NCI-H2029 (cell line): Measurements from ENCODE around the gene MYO15B.
"Not testable (repeated sequence)": the region's sequence is repeated elsewhere in the genome, so short reads cannot be mapped to it uniquely, and the experiment has no call there.

Experiments used
- DNase-seq: peaks from one replicate; lab custom pipeline; 2025; lab: John Stamatoyannopoulos, UW

Gene MYO15B

GRCh38 chr17:75575728-75576127 is 11.9 kb upstream of the MYO15B start:
- no peak for DNase-seq

DNA sequence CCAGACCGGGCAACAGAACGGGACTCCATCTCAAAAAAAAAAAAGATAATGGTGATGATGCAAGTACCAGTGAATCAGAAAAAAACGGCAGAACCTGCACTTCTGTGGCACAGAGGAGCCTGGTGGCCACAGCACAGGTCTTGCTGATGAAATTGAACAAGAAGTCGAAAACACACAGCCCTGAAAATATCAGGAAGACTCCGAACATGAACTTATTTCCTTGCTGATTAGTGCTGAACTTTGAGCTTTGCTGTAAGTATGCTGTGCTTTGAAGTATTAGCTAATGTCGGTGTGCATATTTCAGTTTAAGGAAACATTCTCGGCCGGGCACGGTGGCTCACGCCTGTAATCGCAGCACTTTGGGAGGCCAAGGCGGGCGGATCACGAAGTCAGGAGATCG is 10.9 kb upstream of the MYO15B start:
- DNase-seq: no peak

- not testable (repeated sequence) for DNase-seq
Observed at GRCh38 chr17:75581121-75581725, 6.4 kb upstream of the MYO15B start.

- DNase-seq: not testable (repeated sequence)
Observed at GRCh38 chr17:75583197-75583596, 4.4 kb upstream of the MYO15B start.

- no peak for DNase-seq
Observed at GRCh38 chr17:75584849-75585175, 2.8 kb upstream of the MYO15B start.

DNA sequence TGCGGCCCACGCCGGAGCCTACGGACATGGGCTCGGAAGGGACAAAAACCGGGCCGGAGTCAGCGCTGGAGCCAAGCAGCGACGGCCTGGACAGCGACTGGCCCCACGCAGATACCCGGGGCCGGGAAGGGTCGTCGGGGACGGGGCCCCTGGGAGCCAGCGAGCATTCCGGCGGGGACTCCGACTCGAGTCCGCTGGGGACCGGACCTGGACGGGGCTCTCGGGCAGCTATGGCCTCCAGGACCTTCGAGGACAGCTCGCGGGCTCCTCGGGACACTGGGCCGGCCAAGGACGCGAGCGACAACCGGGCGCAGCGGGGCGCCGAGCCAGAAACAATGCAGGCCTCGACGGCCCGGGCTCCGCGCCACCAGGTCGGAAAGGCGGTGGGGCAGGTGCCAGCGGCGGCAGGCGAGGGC is 1.0 kb downstream of the MYO15B start:
- peak; percentile 50 for DNase-seq

DNA sequence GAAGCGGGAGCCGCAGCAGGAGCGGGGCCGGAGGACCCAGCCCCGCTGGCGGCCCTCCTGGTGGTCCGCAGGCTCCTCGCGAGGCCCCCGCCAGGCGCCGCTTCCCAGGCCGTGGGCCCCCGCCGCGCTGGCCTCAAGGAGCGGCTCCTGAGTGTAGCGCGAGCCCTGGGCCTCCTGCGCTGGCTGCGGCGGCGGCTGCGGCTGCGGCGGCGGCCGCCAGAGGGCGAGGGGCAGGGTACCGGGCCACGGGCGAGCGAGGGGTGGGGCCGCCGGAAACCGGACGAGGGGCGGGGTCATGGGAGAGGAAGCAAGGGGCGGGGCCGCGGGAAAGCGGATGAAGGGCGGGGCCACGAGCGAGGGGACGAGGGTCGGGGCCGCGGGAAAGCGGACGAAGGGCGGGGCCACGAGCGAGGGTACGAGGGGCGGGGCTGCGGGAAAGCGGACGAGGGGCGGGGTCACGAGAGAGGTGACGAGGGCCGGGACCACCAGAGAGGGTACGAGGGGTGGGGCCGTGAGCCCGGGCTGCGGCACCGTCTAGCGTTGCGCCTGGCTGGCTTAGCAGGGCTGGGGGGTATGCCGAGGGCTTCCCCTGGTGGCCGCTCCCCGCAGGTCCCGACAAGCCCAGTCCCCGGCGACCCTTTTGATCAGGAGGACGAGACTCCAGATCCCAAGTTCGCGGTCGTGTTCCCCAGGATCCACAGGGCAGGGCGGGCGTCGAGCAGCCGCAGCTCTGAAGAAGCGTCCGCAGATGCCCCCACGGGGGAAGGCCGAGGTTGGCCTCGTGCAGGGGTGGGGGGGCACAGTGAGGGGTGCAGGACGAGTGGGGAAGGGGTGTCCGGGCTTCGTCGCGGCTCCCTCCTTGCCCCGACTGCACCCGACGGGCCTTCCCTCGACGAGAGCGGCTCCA is 1.7 kb downstream of the MYO15B start:
- peak; percentile 78 for DNase-seq

DNA sequence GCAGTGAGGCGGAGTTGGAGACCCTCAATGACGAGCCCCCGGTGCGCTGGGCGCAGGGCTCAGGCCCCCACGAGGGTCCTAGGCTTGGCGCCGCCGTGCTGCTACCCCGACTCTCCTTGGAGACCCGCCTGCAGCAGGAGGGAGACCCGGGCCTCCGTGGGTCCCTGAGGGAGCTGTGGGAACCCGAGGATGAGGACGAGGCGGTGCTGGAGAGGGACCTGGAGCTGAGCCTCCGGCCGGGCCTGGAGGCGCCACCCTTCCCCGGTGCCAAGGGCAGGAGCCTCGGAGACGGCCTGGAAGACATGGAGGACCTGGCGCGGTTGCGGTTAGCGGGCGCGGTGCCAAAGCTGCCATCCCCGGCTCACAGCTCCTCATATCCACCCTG is 2.3 kb downstream of the MYO15B start:
- DNase-seq: peak; percentile 3

- no peak for DNase-seq
Observed at GRCh38 chr17:75590314-75590761, 2.7 kb downstream of the MYO15B start.

GRCh38 chr17:75590849-75591721 is 3.5 kb downstream of the MYO15B start:
- DNase-seq: no peak

GRCh38 chr17:75591722-75592302 is 4.2 kb downstream of the MYO15B start:
- no peak for DNase-seq

- DNase-seq: no peak
Observed at GRCh38 chr17:75592348-75593020, 4.9 kb downstream of the MYO15B start.

- not testable (repeated sequence) for DNase-seq
Observed at GRCh38 chr17:75593430-75593829, 5.8 kb downstream of the MYO15B start.

DNA sequence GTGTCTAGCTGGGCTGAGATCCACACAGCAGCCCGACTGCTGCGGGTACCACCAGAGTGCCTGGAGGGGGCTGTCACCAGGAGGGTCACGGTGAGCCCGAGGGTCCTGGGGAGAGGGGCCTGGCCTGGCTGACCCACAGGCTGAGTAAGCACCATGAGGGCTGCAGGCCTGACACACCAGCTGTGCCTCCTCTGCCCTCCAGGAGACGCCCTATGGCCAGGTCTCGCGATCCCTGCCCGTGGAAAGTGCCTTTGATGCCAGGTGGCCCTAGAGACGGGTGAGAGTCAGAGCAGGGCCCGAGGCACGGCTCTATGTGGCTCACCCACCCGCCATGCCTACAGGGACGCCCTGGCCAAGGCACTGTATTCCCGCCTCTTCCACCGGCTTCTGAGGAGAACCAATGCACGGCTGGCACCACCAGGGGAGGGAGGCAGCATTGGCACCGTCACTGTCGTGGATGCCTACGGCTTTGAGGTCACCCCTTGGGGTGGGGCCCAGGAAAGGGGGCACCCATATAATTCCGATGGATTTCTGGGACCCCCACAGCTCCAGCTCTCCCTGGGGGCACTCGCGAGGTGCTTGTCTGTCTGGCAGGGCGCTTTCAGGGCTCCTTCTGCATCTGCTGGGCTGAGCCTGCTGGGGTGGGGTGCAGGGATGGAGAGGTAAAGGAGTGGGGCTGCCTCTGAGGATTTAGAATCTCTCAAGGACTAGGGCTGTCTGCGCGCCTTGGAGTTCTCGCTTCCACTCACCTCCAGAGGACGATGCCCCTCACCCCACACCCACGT is 7.1 kb downstream of the MYO15B start:
- DNase-seq: no peak

DNA sequence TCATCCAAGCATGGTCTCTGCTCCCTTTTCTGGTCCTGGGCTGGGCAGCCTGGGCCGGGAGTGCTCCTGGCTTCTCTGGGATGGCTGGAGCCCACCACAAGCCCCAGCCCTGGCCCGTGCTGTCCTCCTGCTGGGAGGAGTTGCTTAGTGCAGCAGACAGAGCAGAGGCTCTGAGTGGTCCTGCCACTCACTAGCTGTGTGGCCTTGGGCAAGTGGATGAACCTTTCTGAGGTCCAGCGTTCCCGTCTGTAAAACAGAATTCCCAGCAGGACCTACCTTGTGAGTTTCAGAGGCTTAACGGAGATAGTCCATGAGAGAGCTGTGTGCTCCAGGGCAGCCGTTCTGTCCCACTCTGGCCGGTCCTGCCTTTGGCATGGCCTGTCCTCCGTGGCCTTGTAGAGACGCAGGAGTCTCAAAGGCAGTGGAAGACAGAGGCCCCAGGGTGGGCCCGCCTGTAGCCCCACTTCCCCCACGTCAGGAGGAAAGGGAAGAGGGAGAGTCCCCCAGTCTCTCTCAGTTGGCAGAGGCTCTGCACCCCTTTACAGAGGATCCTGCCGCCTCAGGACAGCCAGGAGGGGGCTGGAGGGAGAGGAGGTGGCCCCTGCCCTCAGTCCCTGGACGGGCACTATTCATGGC is 7.8 kb downstream of the MYO15B start:
- no peak for DNase-seq

- DNase-seq: no peak
Observed at GRCh38 chr17:75595920-75596313, 8.3 kb downstream of the MYO15B start.

GRCh38 chr17:75596320-75597087 is 8.9 kb downstream of the MYO15B start:
- no peak for DNase-seq

- DNase-seq: peak; percentile 50
Observed at GRCh38 chr17:75601057-75601987, 13.7 kb downstream of the MYO15B start.
